T47D (cell line): ENCODE results near the gene TOR2A.
A peak's percentile ranks its signal among the peaks of the same experiment; 100 is the strongest.

Source experiments
- DNase-seq, 2 experiments: peaks; one replicate each; pipeline versions ENCODE4 v3.0.0 to v3.0.0-alpha.2; 2011 to 2012; ENCODE audit warnings: low read depth in 1 of 2, low spot score in 1 of 2
- JUND ChIP-seq: IDR thresholded peaks from 2 replicates; pipeline ENCODE4 v1.6.1; 2012; ENCODE audit warnings: low read depth
- in situ Hi-C: cut with HindIII; loops from 2 replicates; pipeline ENCODE4 v1.10.0; 2016; ENCODE audit warnings: low sequenced_read_pairs, low pct_unique_long_range_greater_than_20kb

Gene TOR2A

DNA sequence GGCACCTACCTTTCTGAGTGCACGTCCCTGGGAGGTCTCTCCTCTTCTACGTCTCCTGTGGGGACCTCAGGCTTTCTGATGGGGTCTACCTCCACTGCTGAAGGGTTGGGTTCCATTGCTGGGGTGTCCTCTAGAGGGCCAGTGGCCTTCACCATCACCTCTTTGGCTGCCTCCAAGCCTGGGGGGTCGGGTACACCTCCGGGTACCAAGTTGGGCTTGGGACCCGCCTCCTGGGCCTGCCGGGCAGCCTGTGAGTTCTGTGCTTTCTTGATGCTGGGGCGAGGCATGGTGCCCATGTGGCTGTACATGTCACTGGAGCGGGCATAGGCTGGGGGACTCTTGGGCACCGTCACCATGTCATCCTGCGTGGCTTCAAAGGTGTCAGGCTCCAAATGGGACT lies 38.9 kb upstream of the TOR2A start:
- in situ Hi-C loops, result no loop called here
- TF ChIP-seq JUND, result no peak

DNA sequence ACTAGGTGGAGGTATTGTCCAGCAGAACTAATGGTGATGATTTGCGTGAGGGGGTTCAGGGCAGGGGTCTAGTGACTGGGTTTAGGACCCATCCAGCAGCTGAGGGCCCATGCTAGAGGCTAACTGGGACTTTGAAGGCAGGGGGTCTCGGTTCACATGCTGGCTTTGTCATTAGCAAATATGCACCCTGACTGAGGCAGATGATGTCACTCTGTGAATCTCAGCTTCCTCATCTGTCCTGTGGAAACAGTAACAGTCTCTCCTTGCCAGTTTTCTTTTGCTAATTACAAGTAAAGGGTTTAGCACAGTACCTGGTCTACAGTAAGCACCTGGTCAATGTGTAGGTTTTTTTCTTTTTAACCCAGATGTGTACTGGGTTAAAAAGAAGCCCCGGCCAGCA lies 38.2 kb upstream of the TOR2A start:
- DNase-seq, result no peak
- in situ Hi-C loops, result no loop called here
- no peak for TF ChIP-seq JUND

More for the DNA sequence above, 38.9 kb upstream of the TOR2A start:
- no peak for DNase-seq

DNA sequence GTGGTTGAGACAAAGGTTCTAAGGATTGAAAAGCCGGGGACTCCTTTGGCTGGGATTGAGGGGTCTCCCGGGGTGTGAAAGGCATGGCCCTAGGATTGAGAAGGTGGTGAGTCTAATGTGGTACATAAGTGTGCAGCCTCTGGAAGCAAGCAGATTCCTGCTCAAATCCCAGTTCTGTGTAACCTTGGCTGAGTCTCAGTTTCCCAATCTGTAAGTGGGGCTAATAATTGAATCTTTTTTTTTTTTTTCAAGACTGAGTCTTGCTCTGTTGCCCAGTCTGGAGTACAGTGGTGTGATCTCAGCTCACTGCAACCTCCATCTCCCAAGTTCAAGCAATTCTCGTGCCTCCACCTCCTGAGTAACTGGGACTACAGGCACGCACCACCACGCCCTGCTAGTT lies 37.5 kb upstream of the TOR2A start:
- in situ Hi-C loops, result no loop called here
- DNase-seq, result no peak
- no peak for TF ChIP-seq JUND

DNA sequence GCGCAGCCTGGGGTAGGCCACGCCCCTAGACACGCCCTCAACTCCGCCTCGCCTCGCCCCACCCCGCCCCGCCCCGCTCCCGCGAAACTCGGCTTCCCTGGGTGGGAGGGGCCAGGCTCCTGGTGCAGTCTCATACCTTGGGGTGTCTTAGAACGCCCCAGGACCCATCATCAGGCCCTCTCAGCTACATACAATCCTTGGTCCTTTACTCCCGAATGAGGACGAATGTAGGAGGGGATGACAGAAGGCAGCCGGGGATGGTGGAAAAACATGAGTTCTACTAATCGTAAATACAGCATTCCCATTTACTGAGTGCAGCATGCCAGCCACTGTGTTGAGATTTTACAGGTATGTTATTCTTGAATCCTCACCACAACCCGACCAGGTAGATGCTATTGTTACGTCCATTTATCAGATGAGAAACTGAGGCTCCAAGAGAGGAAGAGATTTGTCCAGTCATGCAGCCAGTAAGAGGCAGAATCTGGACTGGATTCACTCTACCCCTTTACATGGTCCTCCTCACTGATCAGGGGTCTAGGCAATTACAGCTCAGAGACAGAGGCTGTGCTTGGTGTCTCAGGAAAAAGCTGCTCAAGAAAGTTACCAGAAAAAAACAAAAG lies 36.6 kb upstream of the TOR2A start:
- DNase-seq, result no peak
- no peak for TF ChIP-seq JUND
- in situ Hi-C loops, result no loop called here

DNA sequence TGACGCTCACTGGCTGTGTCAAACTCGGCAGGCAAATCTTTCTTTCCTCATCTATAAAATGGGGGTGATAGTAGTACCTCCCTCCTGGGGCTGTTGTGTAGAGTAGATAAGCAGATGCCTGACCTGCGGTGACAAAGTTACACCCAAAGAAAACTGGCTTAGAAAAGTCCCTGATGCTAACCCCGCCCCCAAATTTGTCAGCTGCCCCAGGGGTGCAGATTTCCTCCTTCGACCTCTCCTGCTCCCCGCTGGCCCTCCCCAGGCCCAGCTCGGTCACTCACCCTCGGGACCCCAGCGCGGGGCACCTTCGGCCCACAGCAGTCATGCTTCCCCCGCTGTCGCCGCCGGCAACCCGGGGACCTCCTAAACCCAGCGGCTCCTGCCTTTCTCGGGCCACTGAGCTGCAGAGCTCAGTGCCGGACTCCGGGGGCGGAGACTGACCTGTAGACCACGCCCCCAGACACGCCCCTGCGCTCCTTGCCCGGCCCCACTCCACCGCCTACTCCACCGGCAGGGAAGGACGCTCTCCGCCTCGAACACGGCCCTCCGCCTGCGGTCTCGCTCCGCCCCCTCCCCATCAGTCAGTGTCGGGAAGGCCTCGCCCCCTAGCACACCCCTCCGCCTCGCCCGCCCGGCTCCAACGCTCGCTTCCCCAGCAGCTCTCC lies 35.9 kb upstream of the TOR2A start:
- DNase-seq, result peak; percentile 93 to 99
- in situ Hi-C loops, result no loop called here
- TF ChIP-seq JUND, result no peak

DNA sequence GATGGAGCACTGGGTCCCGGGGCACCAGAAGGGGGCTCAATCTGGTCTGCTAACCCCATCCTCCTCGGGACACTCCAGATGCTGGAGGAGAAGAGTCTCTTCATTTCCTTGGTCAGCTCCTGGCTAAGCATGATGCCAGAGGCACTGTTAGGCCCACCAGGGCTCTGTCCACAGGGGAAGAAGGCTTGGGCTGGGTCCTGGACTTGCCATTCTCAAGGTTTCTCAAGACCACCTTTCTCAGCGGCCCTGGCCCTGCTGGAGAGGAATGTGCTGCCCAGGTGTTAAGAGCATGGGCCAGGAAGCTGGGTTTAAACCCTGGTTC lies 35.5 kb upstream of the TOR2A start:
- DNase-seq, result no peak
- in situ Hi-C loops, result no loop called here
- no peak for TF ChIP-seq JUND

DNA sequence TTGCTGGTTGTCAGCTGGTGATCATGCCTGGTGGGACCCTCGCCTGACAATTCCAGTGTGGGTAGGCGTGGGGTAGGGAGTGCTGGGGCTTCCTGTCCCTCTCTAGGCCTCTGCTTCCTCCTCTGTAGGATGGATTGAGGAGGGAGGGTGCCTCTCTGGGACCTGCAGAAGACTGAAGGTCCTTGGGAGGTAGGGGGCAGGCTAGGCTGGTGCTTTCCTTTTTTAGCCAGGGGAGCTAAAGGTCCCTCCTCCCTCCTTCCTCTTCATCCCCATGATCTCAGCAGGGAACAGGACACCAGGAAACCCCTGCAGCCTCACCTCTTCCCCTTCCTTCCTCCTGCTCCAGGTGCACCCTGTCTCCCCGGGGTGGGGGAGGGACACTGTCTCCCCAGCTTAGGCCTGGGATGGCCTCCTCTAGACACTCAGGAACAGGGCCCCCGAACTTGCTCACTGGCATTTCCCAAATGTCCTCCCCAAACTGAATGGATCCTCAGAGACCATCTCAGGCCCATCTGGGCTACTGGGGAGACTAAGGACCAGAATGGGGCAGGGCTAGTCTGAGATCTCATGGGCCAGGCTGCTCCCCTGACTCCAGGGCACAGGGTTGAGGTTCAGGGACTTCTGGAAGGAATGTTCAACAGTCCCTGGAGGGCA lies 35.0 kb upstream of the TOR2A start:
- TF ChIP-seq JUND, result no peak
- no peak for DNase-seq
- in situ Hi-C loops, result no loop called here

DNA sequence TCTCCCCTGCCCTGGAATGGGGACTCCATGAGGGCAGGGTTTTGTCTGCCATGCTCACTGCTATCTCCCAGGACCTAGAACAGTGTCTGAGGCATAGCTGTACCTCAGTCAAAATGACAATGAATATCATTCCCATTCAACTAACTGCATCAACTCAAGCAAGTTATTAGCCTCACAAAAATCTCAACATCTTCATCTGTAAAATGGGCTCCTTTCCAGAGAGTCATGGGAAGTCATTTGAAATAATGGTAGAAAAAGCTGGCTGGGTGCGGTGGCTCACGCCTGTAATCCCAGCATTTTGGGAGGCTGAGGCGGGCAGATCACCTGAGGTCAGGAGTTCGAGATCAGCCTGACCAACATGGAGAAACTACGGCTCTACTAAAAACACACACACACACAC lies 34.0 kb upstream of the TOR2A start:
- DNase-seq, result no peak
- in situ Hi-C loops, result no loop called here
- TF ChIP-seq JUND, result no peak

DNA sequence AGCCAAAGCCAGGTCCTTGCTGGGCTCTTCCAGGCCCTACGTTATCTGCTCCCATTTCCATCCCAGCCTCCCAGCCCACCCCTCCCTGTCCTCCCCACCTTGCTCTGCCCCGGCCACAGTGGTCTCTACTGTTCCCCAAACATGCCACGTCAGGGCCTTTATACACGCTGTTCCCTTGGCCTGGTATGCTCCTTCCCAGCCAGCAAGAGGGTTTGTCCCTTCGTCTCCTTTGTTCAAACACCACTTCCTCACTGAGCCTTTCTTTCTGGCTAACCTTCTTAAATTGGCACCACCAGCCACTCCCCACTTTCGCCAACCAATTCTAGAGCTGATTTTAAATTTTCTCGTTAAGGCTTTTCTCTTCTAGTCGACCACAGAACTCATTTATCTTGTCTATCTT lies 33.6 kb upstream of the TOR2A start:
- in situ Hi-C loops, result no loop called here
- no peak for TF ChIP-seq JUND
- DNase-seq, result no peak

DNA sequence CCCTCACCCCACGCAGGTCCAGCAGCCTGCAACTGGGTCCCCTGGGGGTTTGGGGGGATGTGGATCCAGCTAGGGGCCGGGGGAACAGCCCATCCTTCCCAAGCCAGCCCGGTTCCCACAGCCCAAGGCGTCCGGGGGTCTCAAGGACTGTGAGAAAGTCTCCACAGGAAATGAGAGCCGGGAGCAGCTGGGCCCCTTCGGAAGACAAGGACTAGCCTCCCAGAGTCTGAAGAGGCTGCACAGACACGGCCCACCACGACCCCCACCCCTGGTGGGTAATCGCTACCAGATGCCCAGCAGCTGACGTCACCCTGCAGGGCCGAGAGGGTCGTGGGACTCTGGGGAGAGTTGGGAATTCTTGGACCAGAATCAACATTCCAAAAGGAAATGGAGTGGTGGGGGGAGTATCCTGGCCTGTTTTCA lies 32.8 kb upstream of the TOR2A start:
- in situ Hi-C loops, result no loop called here
- no peak for TF ChIP-seq JUND
- no peak for DNase-seq

DNA sequence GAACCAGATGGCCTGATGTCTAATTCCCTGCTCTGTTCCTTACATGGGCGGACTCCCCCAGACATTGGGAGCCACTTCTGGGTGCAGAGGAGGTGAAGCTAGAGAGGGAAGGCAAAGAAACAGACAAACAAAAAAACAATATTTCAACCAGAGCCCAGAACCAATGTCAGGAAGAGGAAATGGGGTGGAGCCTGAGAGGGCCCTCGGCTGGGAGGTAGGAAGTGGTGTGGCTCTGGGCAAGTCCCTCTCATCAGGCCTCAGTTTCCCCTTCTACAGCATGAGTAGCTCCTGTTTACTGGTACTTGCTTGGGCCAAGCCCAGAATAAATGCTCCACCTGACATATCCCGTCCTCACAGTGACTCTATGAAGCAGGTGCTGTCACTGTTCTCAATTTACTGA lies 32.3 kb upstream of the TOR2A start:
- no peak for TF ChIP-seq JUND
- no peak for DNase-seq
- in situ Hi-C loops, result no loop called here

DNA sequence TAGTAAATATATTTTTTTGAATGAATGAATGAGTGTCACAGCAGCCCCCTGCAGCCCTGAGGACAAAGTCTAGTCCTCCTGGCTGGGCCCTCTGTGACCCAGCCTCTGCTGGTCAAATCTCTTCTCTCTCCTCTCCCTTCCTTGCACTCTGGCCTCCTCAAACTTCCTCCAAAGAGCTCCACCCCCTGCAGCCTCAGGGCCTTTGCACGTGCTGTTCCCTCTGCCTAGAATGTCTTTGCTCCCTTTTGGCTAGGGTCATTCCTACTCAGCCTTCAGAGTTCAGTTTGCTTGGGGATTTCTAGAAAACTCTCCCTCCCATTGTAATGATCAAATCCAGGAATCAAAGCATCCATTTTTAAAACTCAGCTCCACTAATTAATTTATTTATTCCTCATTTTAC lies 30.3 kb upstream of the TOR2A start:
- TF ChIP-seq JUND, result no peak
- DNase-seq, result no peak
- in situ Hi-C loops, result no loop called here

DNA sequence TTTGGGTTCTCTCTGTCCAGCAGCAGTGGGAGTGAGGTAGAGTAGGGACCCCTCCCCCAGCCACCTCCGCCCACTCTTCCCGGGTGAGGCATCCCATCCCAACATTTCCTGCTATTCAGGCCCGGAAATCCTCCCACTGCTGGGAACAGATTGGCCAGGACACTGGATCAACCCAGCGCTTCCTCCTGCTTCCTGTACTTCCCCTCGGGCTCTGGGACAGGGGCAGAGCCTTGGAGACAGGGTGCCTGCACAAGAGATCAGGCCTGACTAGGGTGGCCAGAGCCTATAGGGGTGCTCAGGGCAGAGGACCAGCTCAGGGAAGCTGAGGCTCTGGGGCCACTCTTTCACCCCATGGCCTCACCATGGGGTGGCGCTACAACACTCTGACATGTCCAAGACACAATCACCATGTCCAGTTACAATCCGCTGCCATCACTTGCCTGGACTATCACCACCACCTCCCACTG lies 28.9 kb upstream of the TOR2A start:
- DNase-seq, result peak in 1 of 2 experiments; percentile 58
- in situ Hi-C loops, result no loop called here
- TF ChIP-seq JUND, result no peak
